SK-N-SH (cell line): ENCODE measurements around the gene PIP5K1C. TPM values are rescaled to one million over a fixed set of nuclear protein-coding genes. Genes with fewer than 3 reads are reported as not detected.

Experiments
- CTCF ChIA-PET: fragments of 300-600, 350-600 bp; formaldehyde crosslinking; extraction: SDS; loops from one replicate; lab custom pipeline; 2021; lab: Yijun Ruan, JAX
- POLR2A ChIA-PET: fragments of 350-600 bp; sonication (Branson Sonifier 250); formaldehyde crosslinking; extraction: SDS; loops from one replicate; lab custom pipeline; 2020; ENCODE audit warnings: antibody characterized with exemption, inconsistent platforms; lab: Yijun Ruan, JAX
- DNase-seq: peaks from one replicate; pipeline ENCODE4 v3.0.0; 2012
- H2AFZ ChIP-seq: fragments of 200-600 bp; sonication (generic); 2 replicates; pipeline ENCODE4 v1.8.1; 2016; ENCODE audit warnings: antibody characterized with exemption, mild to moderate bottlenecking, low read depth
- H3F3A ChIP-seq: fragments of 200-600 bp; sonication (generic); replicated peaks from 2 replicates; pipeline ENCODE3; 2016; ENCODE audit warnings: antibody characterized with exemption, mild to moderate bottlenecking; ENCODE audit not compliant: insufficient read depth
- H3K27ac ChIP-seq, 2 experiments: fragments of 200-500 bp in 1 of 2; fragments of 200-600 bp in 1 of 2; sonication (Bioruptor generic) in 1 of 2; sonication (generic), shearing (Covaris generic) in 1 of 2; 2 replicates each; pipeline versions ENCODE4 v1.5.1 to v1.6.1; 2014 to 2016; ENCODE audit warnings: low read depth in 2 of 2, inconsistent platforms in 1 of 2, low read length in 1 of 2, mild to moderate bottlenecking in 1 of 2, mixed read lengths in 1 of 2
- H3K27me3 ChIP-seq: fragments of 200-600 bp; sonication (generic), shearing (Covaris generic); 2 replicates; pipeline ENCODE4 v1.6.1; 2016; ENCODE audit warnings: mixed run types; ENCODE audit not compliant: insufficient read depth
- H3K36me3 ChIP-seq, 2 experiments: fragments of 200-500 bp in 1 of 2; fragments of 200-600 bp in 1 of 2; sonication (Bioruptor generic) in 1 of 2; sonication (generic) in 1 of 2; replicated peaks in 1 of 2; 2 replicates each; pipeline versions ENCODE3 to v1.5.1; 2014 to 2016; ENCODE audit warnings: low read length in 1 of 2, mild to moderate bottlenecking in 1 of 2; ENCODE audit not compliant: insufficient read depth in 2 of 2, control insufficient read depth in 1 of 2
- H3K4me1 ChIP-seq, 2 experiments: fragments of 200-500 bp in 1 of 2; fragments of 200-600 bp in 1 of 2; sonication (Bioruptor generic) in 1 of 2; sonication (generic), shearing (Covaris generic) in 1 of 2; 2 replicates each; pipeline versions ENCODE4 v1.5.1 to v1.6.1; 2014 to 2016; ENCODE audit warnings: low read depth in 1 of 2, low read length in 1 of 2, mixed run types in 1 of 2; ENCODE audit not compliant: insufficient read depth in 2 of 2, control insufficient read depth in 1 of 2
- H3K4me2 ChIP-seq: fragments of 200-600 bp; sonication (generic), shearing (Covaris generic); 2 replicates; pipeline ENCODE4 v1.6.1; 2017; ENCODE audit warnings: mixed run types
- H3K4me3 ChIP-seq, 2 experiments: fragments of 200-500 bp in 1 of 2; fragments of 200-600 bp in 1 of 2; sonication (Bioruptor generic) in 1 of 2; sonication (generic), shearing (Covaris generic) in 1 of 2; 2 replicates each; pipeline versions ENCODE4 v1.5.1 to v1.8.1; 2014 to 2016; ENCODE audit warnings: low read depth in 2 of 2, inconsistent platforms in 1 of 2, low read length in 1 of 2, mild to moderate bottlenecking in 1 of 2, mixed read lengths in 1 of 2, moderate library complexity in 1 of 2
- H3K79me2 ChIP-seq: fragments of 200-600 bp; sonication (generic); 2 replicates; pipeline ENCODE4 v1.8.1; 2017; ENCODE audit warnings: mild to moderate bottlenecking; ENCODE audit not compliant: insufficient read depth
- H3K9ac ChIP-seq: fragments of 200-600 bp; sonication (generic); 2 replicates; pipeline ENCODE4 v1.6.1; 2017; ENCODE audit warnings: mixed run types
- H3K9me2 ChIP-seq: fragments of 200-600 bp; sonication (generic); 2 replicates; pipeline ENCODE4 v1.6.1; 2017; ENCODE audit warnings: mixed run types
- H3K9me3 ChIP-seq: fragments of 200-600 bp; sonication (generic); 2 replicates; pipeline ENCODE4 v1.6.1; 2017; ENCODE audit warnings: mixed run types, mild to moderate bottlenecking, moderate library complexity
- H4K20me1 ChIP-seq: fragments of 200-600 bp; sonication (generic); 2 replicates; pipeline ENCODE4 v1.6.1; 2017; ENCODE audit warnings: mild to moderate bottlenecking, mixed run types; ENCODE audit not compliant: insufficient read depth
- CHD2 ChIP-seq: fragments of 150-350 bp; IDR thresholded peaks from 2 replicates; pipeline ENCODE4 v1.6.1; 2018; ENCODE audit warnings: low read length; ENCODE audit not compliant: partially characterized antibody
- ELF1 ChIP-seq: IDR thresholded peaks from 2 replicates; pipeline ENCODE4 v1.4.0; 2012
- EP300 ChIP-seq, 2 experiments: IDR thresholded peaks; 2 replicates each; pipeline versions ENCODE4 v1.4.0 to v1.6.1; 2012; ENCODE audit warnings: borderline replicate concordance in 1 of 2, low read depth in 1 of 2, low read length in 1 of 2
- FOSL2 ChIP-seq: IDR thresholded peaks from 2 replicates; pipeline ENCODE4 v1.4.0; 2012; ENCODE audit warnings: low read depth, mild to moderate bottlenecking, moderate library complexity, borderline replicate concordance
- FOXJ3 ChIP-seq: sonication (generic); formaldehyde crosslinking; IDR thresholded peaks from 2 replicates; pipeline ENCODE4 v1.5.1; 2020; ENCODE audit warnings: mild to moderate bottlenecking, missing genetic modification reagents
- FOXM1 ChIP-seq: IDR thresholded peaks from 2 replicates; pipeline ENCODE4 v1.4.0; 2012; ENCODE audit warnings: low read depth, mild to moderate bottlenecking
- JUND ChIP-seq: IDR thresholded peaks from 2 replicates; pipeline ENCODE4 v1.4.0; 2012
- MEF2A ChIP-seq: IDR thresholded peaks from 2 replicates; pipeline ENCODE4 v1.4.0; 2012; ENCODE audit warnings: low read depth, borderline replicate concordance
- MXI1 ChIP-seq: IDR thresholded peaks from 2 replicates; pipeline ENCODE4 v1.6.1; 2012; ENCODE audit warnings: mild to moderate bottlenecking, low read depth, low read length, improper control_type of control experiment
- NFIC ChIP-seq: IDR thresholded peaks from 2 replicates; pipeline ENCODE4 v1.4.0; 2012; ENCODE audit warnings: borderline replicate concordance
- NRF1 ChIP-seq: IDR thresholded peaks from 2 replicates; pipeline ENCODE4 v1.6.1; 2012; ENCODE audit warnings: low read depth, mild to moderate bottlenecking, low read length
- POLR2AphosphoS5 ChIP-seq: IDR thresholded peaks from 2 replicates; pipeline ENCODE4 v1.6.1; 2012; ENCODE audit warnings: low read depth, low read length
- RCOR1 ChIP-seq: fragments of 150-350 bp; IDR thresholded peaks from 2 replicates; pipeline ENCODE4 v1.6.1; 2017; ENCODE audit warnings: antibody characterized with exemption, low read length
- TAF1 ChIP-seq: IDR thresholded peaks from 2 replicates; pipeline ENCODE4 v1.6.1; 2012; ENCODE audit warnings: low read depth, mild to moderate bottlenecking, low read length, moderate library complexity, borderline replicate concordance
- TEAD4 ChIP-seq: IDR thresholded peaks from 2 replicates; pipeline ENCODE4 v1.4.0; 2012; ENCODE audit warnings: mild to moderate bottlenecking, borderline replicate concordance; ENCODE audit not compliant: insufficient read depth
- YY1 ChIP-seq: IDR thresholded peaks from 2 replicates; pipeline ENCODE4 v1.4.0; 2012; ENCODE audit warnings: low read depth, mild to moderate bottlenecking
- WGBS: methylation state at CpG from one replicate; pipeline ENCODE4 v1.1.6; 2017; ENCODE audit warnings: low lambda C conversion rate; 5-methylcytosine and 5-hydroxymethylcytosine counted together
- polyA plus RNA-seq, 3 experiments: library from polyadenylated mRNA; depleted of rRNA; stranded (reverse); fragments of >200 nt; gene quantifications; 2 replicates each; pipeline ENCODE4 v1.2.3, GENCODE V29; 2012
- TF ChIP-seq, protein P1 (sequence below): IDR thresholded peaks from 2 replicates; pipeline ENCODE4 v1.4.0; 2012; ENCODE audit warnings: low read depth, borderline replicate concordance
- TF ChIP-seq, protein P2 (sequence below): IDR thresholded peaks from 2 replicates; pipeline ENCODE4 v1.4.0; 2012; ENCODE audit warnings: low read depth, borderline replicate concordance
- TF ChIP-seq, protein P3 (sequence below): IDR thresholded peaks from 2 replicates; pipeline ENCODE4 v1.6.1; 2012; ENCODE audit warnings: mild to moderate bottlenecking, low read depth, low read length, moderate library complexity
- TF ChIP-seq, protein P4 (sequence below): fragments of 150-350 bp; IDR thresholded peaks from 2 replicates; pipeline ENCODE4 v1.6.1; 2016; ENCODE audit warnings: mild to moderate bottlenecking, low read depth, low read length

PIP5K1C gene
- polyA plus RNA-seq, 1 of the 3 experiments (the other 2 are of a cell fraction) = 12.3 TPM

DNA sequence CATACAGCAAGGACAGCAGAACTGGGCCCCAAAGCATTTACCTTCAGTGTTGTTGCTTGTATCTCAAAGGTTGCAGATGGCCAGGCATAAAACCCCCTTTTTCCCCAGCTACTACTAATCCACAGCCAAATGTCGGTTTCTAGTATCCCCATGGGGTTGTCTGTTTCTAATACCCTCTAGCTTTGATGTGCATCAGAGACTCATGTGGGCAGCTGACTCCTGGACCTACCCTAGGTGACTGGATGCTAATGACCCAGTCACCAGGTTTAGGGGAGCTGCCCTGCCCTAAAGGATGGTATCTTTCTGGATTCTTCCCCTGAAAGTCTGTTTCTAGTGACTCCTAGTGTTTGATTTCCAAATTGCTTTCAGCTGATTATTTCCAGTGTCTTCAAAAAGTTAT, 31.8 kb upstream of the PIP5K1C start:
- 43% methylated on average over 1 of the region's 1 CpG for WGBS
- Histone ChIP-seq H4K20me1 (no peaks in the 10 kb centered on the region), H3F3A (no peaks in the 10 kb centered on the region), H3K9me2 (no peaks in the 10 kb centered on the region), H3K27ac (no peak overlapping the region), H3K9me3 (no peaks in the 10 kb centered on the region), H3K9ac (no peak overlapping the region), H3K79me2 (no peaks in the 10 kb centered on the region), H3K4me1 (no peaks in the 10 kb centered on the region), H3K4me3 (no peak overlapping the region), H3K4me2 (no peak overlapping the region), H3K27me3 (peaks cover 42% of the 10 kb centered on the region), H2AFZ (no peak overlapping the region), H3K36me3 (no peaks in the 10 kb centered on the region)
- DNase-seq = no peak
- TF ChIP-seq TAF1 (no peak), YY1 (no peak), TEAD4 (no peak), FOSL2 (no peak), POLR2AphosphoS5 (no peak), CHD2 (no peak), JUND (no peak), RCOR1 (no peak)
- TF ChIP-seq, protein P1, sequence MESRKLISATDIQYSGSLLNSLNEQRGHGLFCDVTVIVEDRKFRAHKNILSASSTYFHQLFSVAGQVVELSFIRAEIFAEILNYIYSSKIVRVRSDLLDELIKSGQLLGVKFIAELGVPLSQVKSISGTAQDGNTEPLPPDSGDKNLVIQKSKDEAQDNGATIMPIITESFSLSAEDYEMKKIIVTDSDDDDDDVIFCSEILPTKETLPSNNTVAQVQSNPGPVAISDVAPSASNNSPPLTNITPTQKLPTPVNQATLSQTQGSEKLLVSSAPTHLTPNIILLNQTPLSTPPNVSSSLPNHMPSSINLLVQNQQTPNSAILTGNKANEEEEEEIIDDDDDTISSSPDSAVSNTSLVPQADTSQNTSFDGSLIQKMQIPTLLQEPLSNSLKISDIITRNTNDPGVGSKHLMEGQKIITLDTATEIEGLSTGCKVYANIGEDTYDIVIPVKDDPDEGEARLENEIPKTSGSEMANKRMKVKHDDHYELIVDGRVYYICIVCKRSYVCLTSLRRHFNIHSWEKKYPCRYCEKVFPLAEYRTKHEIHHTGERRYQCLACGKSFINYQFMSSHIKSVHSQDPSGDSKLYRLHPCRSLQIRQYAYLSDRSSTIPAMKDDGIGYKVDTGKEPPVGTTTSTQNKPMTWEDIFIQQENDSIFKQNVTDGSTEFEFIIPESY = no peak
- TF ChIP-seq, protein P2, sequence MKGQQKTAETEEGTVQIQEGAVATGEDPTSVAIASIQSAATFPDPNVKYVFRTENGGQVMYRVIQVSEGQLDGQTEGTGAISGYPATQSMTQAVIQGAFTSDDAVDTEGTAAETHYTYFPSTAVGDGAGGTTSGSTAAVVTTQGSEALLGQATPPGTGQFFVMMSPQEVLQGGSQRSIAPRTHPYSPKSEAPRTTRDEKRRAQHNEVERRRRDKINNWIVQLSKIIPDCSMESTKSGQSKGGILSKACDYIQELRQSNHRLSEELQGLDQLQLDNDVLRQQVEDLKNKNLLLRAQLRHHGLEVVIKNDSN = no peak
- ChIA-PET CTCF (no interaction called here), POLR2A (no interaction called here)

DNA sequence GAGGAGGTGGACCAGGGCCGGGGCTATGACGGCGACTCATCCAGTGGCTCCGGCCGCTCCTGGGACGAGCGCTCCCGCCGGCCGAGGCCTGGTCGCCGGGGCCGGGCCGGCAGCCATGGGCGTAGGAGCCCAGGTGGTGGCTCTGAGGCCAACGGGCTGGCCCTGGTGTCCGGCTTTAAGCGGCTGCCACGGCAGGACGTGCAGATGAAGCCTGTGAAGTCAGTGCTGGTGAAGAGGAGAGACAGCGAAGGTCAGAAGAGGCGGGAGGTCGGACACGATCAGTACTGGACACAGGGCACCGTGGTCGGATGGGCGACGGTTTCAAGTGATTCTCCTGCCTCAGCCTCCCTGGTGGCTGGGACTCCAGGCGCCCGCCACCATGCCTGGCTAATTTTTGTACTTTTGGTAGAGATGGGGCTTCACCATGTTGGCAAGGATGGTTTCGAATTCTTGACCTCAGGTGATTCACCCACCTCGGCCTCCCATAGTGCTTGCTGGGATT, 30.2 kb upstream of the PIP5K1C start:
- CTCF ChIA-PET = no interaction called here
- Histone ChIP-seq H3K4me3 (no peak overlapping the region), H3K27me3 (peaks cover 26% of the 10 kb centered on the region; the same call in 1 of the 2 replicates), H3K4me2 (no peak overlapping the region), H3K4me1 (no peaks in the 10 kb centered on the region), H3F3A (no peaks in the 10 kb centered on the region), H4K20me1 (no peaks in the 10 kb centered on the region), H3K36me3 (no peaks in the 10 kb centered on the region), H3K9ac (no peak overlapping the region), H3K79me2 (no peaks in the 10 kb centered on the region), H3K9me3 (no peaks in the 10 kb centered on the region), H2AFZ (no peak overlapping the region), H3K9me2 (no peaks in the 10 kb centered on the region), H3K27ac (no peak overlapping the region)
- WGBS = 87% methylated on average over 17 of the region's 32 CpGs
- POLR2A ChIA-PET = no interaction called here
- no peak for DNase-seq
- TF ChIP-seq EP300 (IDR thresholded peaks at IDR 0.05; ENCODE audit: borderline replicate concordance in 1 of 2, low read depth in 1 of 2, low read length in 1 of 2) (no peak), FOXJ3 (CRISPR knock-in tag) (no peak), MEF2A (no peak), NRF1 (no peak), MXI1 (no peak), JUND (no peak), YY1 (no peak), NFIC (no peak), FOXM1 (no peak), ELF1 (no peak)
- TF ChIP-seq, protein P3, sequence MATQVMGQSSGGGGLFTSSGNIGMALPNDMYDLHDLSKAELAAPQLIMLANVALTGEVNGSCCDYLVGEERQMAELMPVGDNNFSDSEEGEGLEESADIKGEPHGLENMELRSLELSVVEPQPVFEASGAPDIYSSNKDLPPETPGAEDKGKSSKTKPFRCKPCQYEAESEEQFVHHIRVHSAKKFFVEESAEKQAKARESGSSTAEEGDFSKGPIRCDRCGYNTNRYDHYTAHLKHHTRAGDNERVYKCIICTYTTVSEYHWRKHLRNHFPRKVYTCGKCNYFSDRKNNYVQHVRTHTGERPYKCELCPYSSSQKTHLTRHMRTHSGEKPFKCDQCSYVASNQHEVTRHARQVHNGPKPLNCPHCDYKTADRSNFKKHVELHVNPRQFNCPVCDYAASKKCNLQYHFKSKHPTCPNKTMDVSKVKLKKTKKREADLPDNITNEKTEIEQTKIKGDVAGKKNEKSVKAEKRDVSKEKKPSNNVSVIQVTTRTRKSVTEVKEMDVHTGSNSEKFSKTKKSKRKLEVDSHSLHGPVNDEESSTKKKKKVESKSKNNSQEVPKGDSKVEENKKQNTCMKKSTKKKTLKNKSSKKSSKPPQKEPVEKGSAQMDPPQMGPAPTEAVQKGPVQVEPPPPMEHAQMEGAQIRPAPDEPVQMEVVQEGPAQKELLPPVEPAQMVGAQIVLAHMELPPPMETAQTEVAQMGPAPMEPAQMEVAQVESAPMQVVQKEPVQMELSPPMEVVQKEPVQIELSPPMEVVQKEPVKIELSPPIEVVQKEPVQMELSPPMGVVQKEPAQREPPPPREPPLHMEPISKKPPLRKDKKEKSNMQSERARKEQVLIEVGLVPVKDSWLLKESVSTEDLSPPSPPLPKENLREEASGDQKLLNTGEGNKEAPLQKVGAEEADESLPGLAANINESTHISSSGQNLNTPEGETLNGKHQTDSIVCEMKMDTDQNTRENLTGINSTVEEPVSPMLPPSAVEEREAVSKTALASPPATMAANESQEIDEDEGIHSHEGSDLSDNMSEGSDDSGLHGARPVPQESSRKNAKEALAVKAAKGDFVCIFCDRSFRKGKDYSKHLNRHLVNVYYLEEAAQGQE = no peak
- TF ChIP-seq, protein P4, sequence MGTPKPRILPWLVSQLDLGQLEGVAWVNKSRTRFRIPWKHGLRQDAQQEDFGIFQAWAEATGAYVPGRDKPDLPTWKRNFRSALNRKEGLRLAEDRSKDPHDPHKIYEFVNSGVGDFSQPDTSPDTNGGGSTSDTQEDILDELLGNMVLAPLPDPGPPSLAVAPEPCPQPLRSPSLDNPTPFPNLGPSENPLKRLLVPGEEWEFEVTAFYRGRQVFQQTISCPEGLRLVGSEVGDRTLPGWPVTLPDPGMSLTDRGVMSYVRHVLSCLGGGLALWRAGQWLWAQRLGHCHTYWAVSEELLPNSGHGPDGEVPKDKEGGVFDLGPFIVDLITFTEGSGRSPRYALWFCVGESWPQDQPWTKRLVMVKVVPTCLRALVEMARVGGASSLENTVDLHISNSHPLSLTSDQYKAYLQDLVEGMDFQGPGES = no peak
- TF ChIP-seq, protein P1 = no peak
